MCF 10A (cell line): ENCODE data around the gene L3MBTL1. TPM values are rescaled to one million over a fixed set of nuclear protein-coding genes. Genes with fewer than 3 reads are reported as not detected.

Source experiments
- BruUV-seq: library from RNA; stranded (reverse); fragments of 400-500 nt; replicated peaks from 2 replicates; lab custom pipeline; 2021; lab: Mats Ljungman, UMichigan
- CTCF ChIA-PET: fragments of 300-600 bp; sonication (Branson Sonifier 250); formaldehyde crosslinking; extraction: SDS; loops from one replicate; lab custom pipeline; 2021; ENCODE audit warnings: antibody characterized with exemption, inconsistent platforms; lab: Yijun Ruan, JAX
- POLR2A ChIA-PET: fragments of 300-600, 350-650 bp; sonication (Branson Sonifier 250); formaldehyde crosslinking; extraction: SDS; loops from one replicate; lab custom pipeline; 2020; ENCODE audit warnings: antibody characterized with exemption, inconsistent platforms; lab: Yijun Ruan, JAX
- DNase-seq: peaks from one replicate; pipeline ENCODE4 v3.0.0-alpha.2; 2018; ENCODE audit not compliant: unreplicated experiment
- H3K27ac Mint-ChIP-seq: one replicate; pipeline ENCODE4 v1.8.0; 2022; ENCODE audit warnings: mild to moderate bottlenecking, low read depth, mixed read lengths; ENCODE audit not compliant: unreplicated experiment
- H3K27me3 Mint-ChIP-seq: one replicate; pipeline ENCODE4 v1.8.0; 2022; ENCODE audit warnings: mixed read lengths; ENCODE audit not compliant: insufficient read depth, unreplicated experiment
- H3K36me3 Mint-ChIP-seq: one replicate; pipeline ENCODE4 v1.8.0; 2022; ENCODE audit warnings: mild to moderate bottlenecking, moderate library complexity, mixed read lengths; ENCODE audit not compliant: insufficient read depth, unreplicated experiment
- H3K4me1 Mint-ChIP-seq: one replicate; pipeline ENCODE4 v1.8.0; 2022; ENCODE audit warnings: mixed read lengths; ENCODE audit not compliant: insufficient read depth, unreplicated experiment
- H3K4me3 Mint-ChIP-seq: one replicate; pipeline ENCODE4 v1.8.0; 2022; ENCODE audit warnings: mild to moderate bottlenecking, moderate library complexity, mixed read lengths; ENCODE audit not compliant: unreplicated experiment
- H3K9me3 Mint-ChIP-seq: one replicate; pipeline ENCODE4 v1.8.0; 2022; ENCODE audit warnings: mixed read lengths; ENCODE audit not compliant: unreplicated experiment
- intact Hi-C: fragments of 100-400 bp; cut with micrococcal nuclease; formaldehyde crosslinking; loops from 2 replicates; pipeline ENCODE4 v1.14.1; 2022
- total RNA-seq: library from RNA; stranded (reverse); gene quantifications from 2 replicates; pipeline ENCODE4 v1.2.3, GENCODE V29; 2022
- TF ChIP-seq, protein P1 (sequence below): fragments of 200-600 bp; IDR thresholded peaks from one replicate; pipeline ENCODE4 v1.8.0; 2022; ENCODE audit warnings: antibody characterized with exemption, mild to moderate bottlenecking; ENCODE audit not compliant: unreplicated experiment

The L3MBTL1 gene
- total RNA-seq, 1 experiment from 2014 or later = 10.5 TPM

DNA sequence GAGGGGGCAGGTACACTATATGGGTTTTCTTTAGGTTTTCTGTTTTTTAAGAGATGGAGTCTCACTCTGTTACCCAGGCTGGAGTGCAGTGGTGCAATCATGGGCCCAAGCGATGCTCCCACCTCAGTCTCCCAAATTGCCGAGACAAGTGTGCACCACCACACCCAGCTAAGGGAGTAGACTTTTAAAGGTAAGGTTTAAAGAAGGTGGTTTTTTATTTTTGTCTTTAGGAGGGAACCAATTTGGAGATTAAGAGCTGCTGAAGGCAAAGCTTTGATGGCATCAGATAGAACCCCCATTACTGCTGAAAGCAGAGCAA is 41.9 kb upstream of the L3MBTL1 start:
- peaks cover 6% of the 10 kb centered on the region for H3K4me1 Mint-ChIP-seq
- peaks cover 98% of the 10 kb centered on the region for H3K36me3 Mint-ChIP-seq
- intact Hi-C loops = no loop called here
- ChIA-PET CTCF (interaction anchor here (1.1 to 1.9 kb wide), 4 partner anchors 9 to 73 kb away, joined by 3 to 6 read pairs (median 4); no protein-coding TSS in a partner anchor), POLR2A (interaction anchor here (0.7 to 2.9 kb wide), 4 partner anchors 8 to 51 kb away, joined by 3 to 36 read pairs (median 4); partner anchors contain the start of gene SRSF6)
- no peak overlapping the region for H3K27ac Mint-ChIP-seq
- BruUV-seq = no TSS peak
- TF ChIP-seq, protein P1, sequence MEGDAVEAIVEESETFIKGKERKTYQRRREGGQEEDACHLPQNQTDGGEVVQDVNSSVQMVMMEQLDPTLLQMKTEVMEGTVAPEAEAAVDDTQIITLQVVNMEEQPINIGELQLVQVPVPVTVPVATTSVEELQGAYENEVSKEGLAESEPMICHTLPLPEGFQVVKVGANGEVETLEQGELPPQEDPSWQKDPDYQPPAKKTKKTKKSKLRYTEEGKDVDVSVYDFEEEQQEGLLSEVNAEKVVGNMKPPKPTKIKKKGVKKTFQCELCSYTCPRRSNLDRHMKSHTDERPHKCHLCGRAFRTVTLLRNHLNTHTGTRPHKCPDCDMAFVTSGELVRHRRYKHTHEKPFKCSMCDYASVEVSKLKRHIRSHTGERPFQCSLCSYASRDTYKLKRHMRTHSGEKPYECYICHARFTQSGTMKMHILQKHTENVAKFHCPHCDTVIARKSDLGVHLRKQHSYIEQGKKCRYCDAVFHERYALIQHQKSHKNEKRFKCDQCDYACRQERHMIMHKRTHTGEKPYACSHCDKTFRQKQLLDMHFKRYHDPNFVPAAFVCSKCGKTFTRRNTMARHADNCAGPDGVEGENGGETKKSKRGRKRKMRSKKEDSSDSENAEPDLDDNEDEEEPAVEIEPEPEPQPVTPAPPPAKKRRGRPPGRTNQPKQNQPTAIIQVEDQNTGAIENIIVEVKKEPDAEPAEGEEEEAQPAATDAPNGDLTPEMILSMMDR = no peak
- no peaks in the 10 kb centered on the region for H3K9me3 Mint-ChIP-seq
- H3K27me3 Mint-ChIP-seq = no peaks in the 10 kb centered on the region
- DNase-seq = no peak
- no peak overlapping the region for H3K4me3 Mint-ChIP-seq

DNA sequence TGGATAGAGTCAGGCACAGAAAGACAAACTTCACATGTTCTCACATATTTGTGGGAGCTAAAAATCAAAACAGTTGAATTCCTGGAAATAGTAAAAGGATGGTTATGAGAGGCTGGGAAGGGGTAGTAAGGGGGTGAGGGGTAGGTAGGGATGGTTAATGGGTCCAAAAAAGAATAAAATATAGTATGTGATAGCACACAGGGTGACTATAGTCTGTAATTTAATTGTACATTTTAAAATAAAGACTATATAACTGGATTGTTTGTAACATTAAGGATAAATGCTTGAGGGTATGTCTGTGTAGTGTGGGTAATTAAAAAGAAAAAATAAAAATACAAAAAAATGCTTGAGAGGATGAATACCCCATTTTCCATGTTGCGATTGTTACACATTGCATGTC is 39.9 kb upstream of the L3MBTL1 start:
- H3K4me3 Mint-ChIP-seq = no peak overlapping the region
- peaks cover 6% of the 10 kb centered on the region for H3K4me1 Mint-ChIP-seq
- TF ChIP-seq, protein P1 = no peak
- no peak overlapping the region for H3K27ac Mint-ChIP-seq
- H3K36me3 Mint-ChIP-seq = peaks cover 78% of the 10 kb centered on the region
- ChIA-PET CTCF (interaction anchor here (1.2 to 1.8 kb wide), 2 partner anchors 17 to 19 kb away, joined by 3 to 6 read pairs; no protein-coding TSS in a partner anchor), POLR2A (interaction anchor here (0.6 to 2.9 kb wide), 3 partner anchors 10 to 497 kb away, joined by 3 to 36 read pairs (median 4); partner anchors contain the start of gene SRSF6)
- H3K27me3 Mint-ChIP-seq = no peaks in the 10 kb centered on the region
- no TSS peak for BruUV-seq
- intact Hi-C loops = no loop called here
- no peaks in the 10 kb centered on the region for H3K9me3 Mint-ChIP-seq
- DNase-seq = no peak

DNA sequence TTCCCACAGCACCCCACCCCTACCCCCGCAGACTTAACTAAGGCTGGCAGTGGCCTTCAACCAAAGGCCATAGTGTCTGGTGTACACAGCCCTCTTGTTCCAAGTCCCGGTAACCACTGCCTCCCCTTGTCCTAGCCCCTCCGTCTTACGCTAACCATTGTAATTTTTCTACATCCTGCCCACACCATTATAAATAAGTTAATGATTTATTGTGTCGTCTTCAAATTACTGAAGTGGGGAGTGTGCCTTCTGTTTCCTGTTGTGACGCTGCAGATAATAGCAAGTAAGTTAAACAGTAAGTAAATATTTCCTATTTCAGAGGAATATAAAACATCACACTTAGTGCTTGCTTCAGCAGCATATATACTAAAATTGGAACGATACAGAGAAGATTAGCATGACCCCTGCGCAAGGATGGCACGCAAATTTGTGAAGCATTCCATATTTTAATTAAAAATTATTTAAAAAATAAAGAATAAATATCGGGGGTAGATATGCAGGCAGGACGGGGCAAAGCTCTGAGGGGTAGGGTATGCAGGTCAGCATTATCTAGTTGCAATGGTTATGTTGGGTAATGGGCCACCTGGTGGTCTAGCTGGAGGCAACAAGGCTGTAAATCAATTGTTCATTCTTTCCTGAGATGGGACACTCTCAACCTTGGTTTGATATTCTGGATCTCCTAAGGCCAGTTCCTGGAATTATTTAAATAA is 34.7 kb upstream of the L3MBTL1 start:
- Mint-ChIP-seq H3K4me1 (peaks cover 6% of the 10 kb centered on the region), H3K27ac (no peak overlapping the region), H3K4me3 (no peak overlapping the region), H3K9me3 (no peaks in the 10 kb centered on the region), H3K27me3 (no peaks in the 10 kb centered on the region), H3K36me3 (peaks cover 26% of the 10 kb centered on the region)
- intact Hi-C loops = no loop called here
- TF ChIP-seq, protein P1 = no peak
- no peak for DNase-seq
- ChIA-PET POLR2A (interaction anchor here (0.6 to 2.1 kb wide), 3 partner anchors 11 to 1966 kb away, joined by 3 to 5 read pairs (median 5); partner anchors contain the start of gene SRSF6), CTCF (interaction anchor here (0.6 to 1.5 kb wide), 3 partner anchors 24 to 178 kb away, joined by 3 read pairs; no protein-coding TSS in a partner anchor)
- no TSS peak for BruUV-seq

DNA sequence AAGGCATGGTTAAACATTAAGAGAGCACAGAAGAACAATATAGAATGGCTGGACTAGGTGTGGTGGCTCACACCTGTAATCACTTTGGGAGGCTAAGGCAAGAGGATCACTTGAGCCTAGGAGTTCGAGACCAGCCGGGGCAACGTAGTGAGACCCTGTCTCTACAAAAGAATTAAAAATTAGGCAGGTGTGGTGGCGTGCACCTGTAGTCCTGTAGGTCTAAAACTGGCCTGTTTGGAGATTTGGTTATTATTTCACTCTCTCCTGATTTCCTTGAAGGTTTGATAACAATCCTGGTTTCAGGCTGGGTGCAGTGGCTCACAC is 34.2 kb upstream of the L3MBTL1 start:
- no TSS peak for BruUV-seq
- Mint-ChIP-seq H3K27me3 (no peaks in the 10 kb centered on the region), H3K4me1 (peaks cover 6% of the 10 kb centered on the region), H3K4me3 (no peak overlapping the region), H3K27ac (no peak overlapping the region), H3K9me3 (no peaks in the 10 kb centered on the region), H3K36me3 (peaks cover 22% of the 10 kb centered on the region)
- CTCF ChIA-PET = interaction anchor here (0.6 to 0.7 kb wide), 2 partner anchors 24 to 65 kb away, joined by 3 read pairs; no protein-coding TSS in a partner anchor
- intact Hi-C loops = no loop called here
- DNase-seq = no peak
- POLR2A ChIA-PET = interaction anchor here (0.6 kb wide), 1 partner anchor 1967 kb away, joined by 3 read pairs; no protein-coding TSS in a partner anchor
- TF ChIP-seq, protein P1 = no peak
